ENCODE results near the gene MYO15B. TPM values are rescaled to one million over a fixed set of nuclear protein-coding genes. Genes with fewer than 3 reads are reported as not detected.

Gene MYO15B
- total and polyA plus RNA-seq, 8 donors: 67.7 to 515 (median 150) TPM

DNA sequence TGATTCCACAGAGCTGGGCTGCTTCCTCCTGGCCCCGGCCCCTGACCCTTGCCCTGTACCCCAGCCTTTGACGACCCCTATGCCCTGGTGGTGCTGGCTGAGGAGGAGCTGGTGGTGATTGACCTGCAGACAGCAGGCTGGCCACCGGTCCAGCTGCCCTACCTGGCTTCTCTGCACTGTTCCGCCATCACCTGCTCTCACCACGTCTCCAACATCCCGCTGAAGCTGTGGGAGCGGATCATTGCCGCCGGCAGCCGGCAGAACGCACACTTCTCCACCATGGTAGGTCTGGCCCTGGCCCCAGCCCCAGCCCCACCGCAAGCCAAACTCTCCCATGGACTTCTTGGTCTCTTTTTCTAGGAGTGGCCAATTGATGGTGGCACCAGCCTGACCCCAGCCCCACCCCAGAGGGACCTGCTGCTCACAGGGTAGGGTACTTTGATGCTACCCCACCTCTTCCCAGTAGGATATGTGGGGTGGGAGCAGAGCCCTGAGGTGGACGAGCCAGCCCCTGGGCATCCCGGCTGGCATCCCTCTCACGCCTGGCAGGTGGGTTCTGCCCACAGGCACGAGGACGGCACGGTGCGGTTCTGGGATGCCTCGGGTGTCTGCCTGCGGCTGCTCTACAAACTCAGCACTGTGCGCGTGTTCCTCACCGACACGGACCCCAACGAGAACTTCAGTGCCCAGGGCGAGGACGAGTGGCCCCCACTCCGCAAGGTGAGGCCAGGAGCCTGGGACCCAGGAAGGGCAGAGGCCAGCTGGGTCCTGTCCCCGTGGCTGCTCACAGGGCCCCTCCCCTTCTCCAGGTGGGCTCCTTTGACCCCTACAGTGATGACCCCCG is 19.0 kb upstream of the MYO15B start:
- TF ChIP-seq, protein P1, sequence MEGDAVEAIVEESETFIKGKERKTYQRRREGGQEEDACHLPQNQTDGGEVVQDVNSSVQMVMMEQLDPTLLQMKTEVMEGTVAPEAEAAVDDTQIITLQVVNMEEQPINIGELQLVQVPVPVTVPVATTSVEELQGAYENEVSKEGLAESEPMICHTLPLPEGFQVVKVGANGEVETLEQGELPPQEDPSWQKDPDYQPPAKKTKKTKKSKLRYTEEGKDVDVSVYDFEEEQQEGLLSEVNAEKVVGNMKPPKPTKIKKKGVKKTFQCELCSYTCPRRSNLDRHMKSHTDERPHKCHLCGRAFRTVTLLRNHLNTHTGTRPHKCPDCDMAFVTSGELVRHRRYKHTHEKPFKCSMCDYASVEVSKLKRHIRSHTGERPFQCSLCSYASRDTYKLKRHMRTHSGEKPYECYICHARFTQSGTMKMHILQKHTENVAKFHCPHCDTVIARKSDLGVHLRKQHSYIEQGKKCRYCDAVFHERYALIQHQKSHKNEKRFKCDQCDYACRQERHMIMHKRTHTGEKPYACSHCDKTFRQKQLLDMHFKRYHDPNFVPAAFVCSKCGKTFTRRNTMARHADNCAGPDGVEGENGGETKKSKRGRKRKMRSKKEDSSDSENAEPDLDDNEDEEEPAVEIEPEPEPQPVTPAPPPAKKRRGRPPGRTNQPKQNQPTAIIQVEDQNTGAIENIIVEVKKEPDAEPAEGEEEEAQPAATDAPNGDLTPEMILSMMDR (IDR thresholded peaks at IDR 0.05): no peak
- TF ChIP-seq EP300 (IDR thresholded peaks at IDR 0.05): no peak
- no peak for TF ChIP-seq POLR2A (IDR thresholded peaks at IDR 0.05)
- no peak for TF ChIP-seq POLR2AphosphoS5 (IDR thresholded peaks at IDR 0.05)
- Histone ChIP-seq H3K9me3 (no peaks in the 10 kb centered on the region), H3K4me3 (no peak overlapping the region), H3K4me1 (peaks cover 0 to 12% (median 4%) of the 10 kb centered on the region in 4 donors), H3K27me3 (no peaks in the 10 kb centered on the region), H3K36me3 (peaks cover 50 to 99% (median 98%) of the 10 kb centered on the region in 4 donors), H3K27ac (no peak overlapping the region)
- intact Hi-C loops (cut with DNase I; ENCODE audit: low total_unique reads): no loop called here
- DNase-seq: no peak
- WGBS, 5 donors: 90 to 97% (median 93%) methylated on average over 20 to 31 of the region's 31 CpGs

DNA sequence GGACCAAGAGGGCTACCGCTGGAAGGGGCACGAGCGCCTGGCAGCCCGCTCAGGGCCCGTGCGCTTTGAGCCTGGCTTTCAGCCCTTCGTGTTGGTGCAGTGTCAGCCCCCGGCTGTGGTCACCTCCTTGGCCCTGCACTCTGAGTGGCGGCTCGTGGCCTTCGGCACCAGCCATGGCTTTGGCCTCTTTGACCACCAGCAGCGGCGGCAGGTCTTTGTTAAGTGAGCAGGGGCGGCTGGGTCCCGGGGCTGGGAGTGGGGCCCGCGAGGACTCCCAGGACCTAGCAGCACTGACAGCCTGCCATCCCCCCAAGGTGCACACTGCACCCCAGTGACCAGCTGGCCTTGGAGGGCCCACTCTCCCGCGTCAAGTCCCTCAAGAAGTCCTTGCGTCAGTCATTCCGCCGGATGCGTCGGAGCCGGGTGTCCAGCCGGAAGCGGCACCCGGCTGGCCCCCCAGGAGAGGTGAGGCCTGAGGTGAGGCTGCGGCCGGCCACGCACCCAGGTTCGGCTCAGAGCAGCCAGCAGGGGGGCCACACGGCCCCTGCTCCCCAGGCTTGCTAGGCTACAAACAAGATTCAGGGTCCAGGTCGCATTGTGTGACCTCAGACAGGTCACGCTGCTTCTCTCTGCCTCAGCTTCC is 17.4 kb upstream of the MYO15B start:
- Histone ChIP-seq H3K4me3 (no peak overlapping the region), H3K9me3 (no peaks in the 10 kb centered on the region), H3K36me3 (peaks cover 44 to 99% (median 97%) of the 10 kb centered on the region in 4 donors), H3K27ac (peak overlapping the region in 3 of 5 donors; percentile 56 to 69 (median 66)), H3K27me3 (no peaks in the 10 kb centered on the region), H3K4me1 (peaks cover 0 to 12% (median 4%) of the 10 kb centered on the region in 4 donors)
- intact Hi-C loops (cut with DNase I; ENCODE audit: low total_unique reads): no loop called here
- TF ChIP-seq EP300 (IDR thresholded peaks at IDR 0.05): no peak
- TF ChIP-seq, protein P1 (IDR thresholded peaks at IDR 0.05): no peak
- no peak for TF ChIP-seq POLR2A (IDR thresholded peaks at IDR 0.05)
- TF ChIP-seq POLR2AphosphoS5 (IDR thresholded peaks at IDR 0.05): no peak
- DNase-seq: no peak
- 86 to 94% (median 93%) methylated on average over 9 to 35 of the region's 35 CpGs for WGBS, 5 donors

GRCh38 chr17:75570772-75571171 is 16.8 kb upstream of the MYO15B start:
- intact Hi-C loops (cut with DNase I; ENCODE audit: low total_unique reads): no loop called here
- Histone ChIP-seq H3K4me3 (no peak overlapping the region), H3K27me3 (no peaks in the 10 kb centered on the region), H3K9me3 (no peaks in the 10 kb centered on the region), H3K4me1 (peaks cover 0 to 12% (median 4%) of the 10 kb centered on the region in 4 donors), H3K27ac (peak overlapping the region in 3 of 5 donors; percentile 56 to 69 (median 66)), H3K36me3 (peaks cover 37 to 96% (median 92%) of the 10 kb centered on the region in 4 donors)
- WGBS, 5 donors: 84 to 94% (median 86%) methylated on average over 5 to 11 of the region's 11 CpGs
- no peak for DNase-seq
- TF ChIP-seq POLR2AphosphoS5 (IDR thresholded peaks at IDR 0.05): no peak
- no peak for TF ChIP-seq POLR2A (IDR thresholded peaks at IDR 0.05)
- TF ChIP-seq, protein P1 (IDR thresholded peaks at IDR 0.05): no peak
- TF ChIP-seq EP300 (IDR thresholded peaks at IDR 0.05): no peak

DNA sequence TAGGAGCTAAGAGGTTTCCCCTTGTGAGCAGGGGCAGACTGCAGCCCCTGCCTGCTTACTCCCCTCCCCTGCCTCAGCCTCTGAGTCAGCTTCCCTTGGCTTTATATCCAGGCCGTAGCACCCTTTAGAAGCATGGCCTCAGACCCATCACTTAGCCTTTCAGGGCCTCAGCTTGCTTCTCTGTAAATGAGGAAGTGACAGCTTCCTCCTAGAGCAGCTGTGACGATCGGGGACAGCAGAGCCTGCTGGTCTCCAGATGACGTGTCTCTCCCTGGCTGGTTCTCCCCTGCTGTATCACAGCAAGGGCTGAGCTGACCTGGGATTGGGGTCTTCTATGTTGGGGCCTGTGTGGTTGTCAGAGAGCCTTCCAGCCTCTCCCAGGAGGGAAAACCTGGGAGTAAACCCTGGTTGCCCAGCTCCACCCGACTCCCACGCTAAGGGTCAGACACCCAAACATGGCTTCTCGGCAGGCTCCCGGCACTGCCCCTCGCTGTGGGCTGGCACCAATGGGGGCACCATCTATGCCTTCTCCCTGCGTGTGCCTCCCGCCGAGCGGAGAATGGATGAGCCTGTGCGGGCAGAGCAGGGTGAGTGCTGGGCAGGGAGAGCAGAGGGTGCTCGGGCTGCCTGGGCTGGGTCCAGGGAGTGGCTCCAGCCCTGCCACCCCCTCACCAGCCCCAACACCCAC is 16.3 kb upstream of the MYO15B start:
- WGBS, 5 donors: 78 to 89% (median 87%) methylated on average over 14 to 15 of the region's 15 CpGs
- peaks cover 33 to 90% (median 86%) of the 10 kb centered on the region in 4 donors for H3K36me3 ChIP-seq
- H3K27ac ChIP-seq: peak overlapping the region in 4 of 5 donors; percentile 46 to 69 (median 61)
- DNase-seq: peak; percentile 48 to 78
- no peaks in the 10 kb centered on the region for H3K27me3 ChIP-seq
- TF ChIP-seq POLR2AphosphoS5 (IDR thresholded peaks at IDR 0.05) (peak in 1 of 3 donors; percentile 7), EP300 (IDR thresholded peaks at IDR 0.05) (no peak), POLR2A (IDR thresholded peaks at IDR 0.05) (no peak)
- TF ChIP-seq, protein P1 (IDR thresholded peaks at IDR 0.05): no peak
- intact Hi-C loops (cut with DNase I; ENCODE audit: low total_unique reads): no loop called here
- no peak overlapping the region for H3K4me3 ChIP-seq
- H3K9me3 ChIP-seq: no peaks in the 10 kb centered on the region
- H3K4me1 ChIP-seq: peaks cover 0 to 14% (median 4%) of the 10 kb centered on the region in 4 donors

Measured in stomach (tissue), 9 donors.